ENCODE data around the gene IPO13.

Gene IPO13

GRCh38 chr1:43970911-43971310 is 24.2 kb downstream of the IPO13 start:
- DNase-seq (ENCODE audit: extremely low read depth in 1 of 2, low read depth in 1 of 2) = no peak

DNA sequence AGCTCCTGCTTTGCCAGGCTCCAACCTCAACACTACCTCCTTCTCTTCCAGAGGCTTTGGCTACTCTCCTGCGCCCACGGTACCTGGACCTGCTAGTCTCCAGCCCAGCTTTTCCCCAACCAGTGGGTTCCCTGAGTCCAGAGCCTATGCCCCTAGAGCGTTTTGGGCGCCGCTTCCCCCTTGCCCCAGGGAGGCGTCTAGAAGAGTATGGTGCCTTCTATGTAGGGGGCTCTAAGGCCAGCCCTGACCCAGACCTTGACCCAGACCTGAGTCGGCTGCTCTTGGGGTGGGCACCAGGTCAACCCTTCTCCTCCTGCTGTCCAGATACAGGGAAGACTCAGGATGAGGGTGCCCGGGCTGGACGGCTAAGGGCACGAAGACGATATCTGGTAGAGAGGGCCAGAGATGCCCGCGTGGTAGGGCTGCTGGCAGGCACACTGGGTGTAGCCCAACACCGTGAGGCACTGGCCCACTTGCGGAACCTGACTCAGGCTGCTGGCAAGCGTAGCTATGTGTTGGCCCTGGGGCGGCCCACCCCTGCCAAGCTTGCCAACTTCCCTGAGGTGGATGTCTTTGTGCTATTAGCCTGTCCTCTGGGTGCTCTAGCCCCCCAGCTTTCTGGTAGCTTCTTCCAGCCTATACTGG is 24.7 kb downstream of the IPO13 start:
- DNase-seq (ENCODE audit: extremely low read depth in 1 of 2, low read depth in 1 of 2) = no peak

GRCh38 chr1:43973981-43974442 is 27.3 kb downstream of the IPO13 start:
- DNase-seq (ENCODE audit: extremely low read depth in 1 of 2, low read depth in 1 of 2) = no peak

DNA sequence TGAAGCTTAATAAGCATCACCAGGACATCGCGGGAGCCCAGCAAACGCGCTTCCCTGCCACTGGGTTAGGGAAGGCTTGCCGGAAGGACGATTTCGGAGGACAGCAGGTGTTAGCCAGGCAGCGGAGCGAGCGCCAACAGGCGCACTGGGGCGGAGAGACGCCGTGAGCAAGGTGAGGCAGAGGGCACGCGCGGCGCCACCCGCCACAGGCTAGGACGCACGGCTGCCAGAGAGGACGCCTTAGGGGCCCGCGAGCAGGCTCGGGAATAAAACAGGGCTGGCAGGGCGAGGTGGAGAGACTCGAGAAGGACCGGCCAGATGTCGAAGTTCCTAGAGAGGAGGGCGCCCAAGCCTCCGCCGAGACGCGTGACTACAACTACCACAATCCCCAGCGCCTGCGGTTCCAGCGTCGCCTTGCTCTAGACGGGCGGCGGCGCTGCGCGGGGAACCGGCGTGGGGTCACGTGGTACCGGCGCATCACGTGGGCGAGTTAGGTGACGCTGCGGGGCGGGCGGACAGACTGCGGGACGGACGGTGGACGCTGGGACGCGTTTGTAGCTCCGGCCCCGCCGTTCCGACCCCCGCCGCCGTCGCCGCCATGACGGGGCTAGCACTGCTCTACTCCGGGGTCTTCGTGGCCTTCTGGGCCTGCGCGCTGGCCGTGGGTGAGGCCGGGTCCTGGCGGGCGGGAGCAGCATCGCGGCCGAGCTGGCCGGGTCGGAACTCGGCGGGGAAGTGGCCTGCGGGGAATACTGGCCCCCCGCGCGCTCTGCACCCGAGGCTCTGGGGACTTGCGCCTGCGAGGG is 27.9 kb downstream of the IPO13 start, which contains the start of gene ATP6V0B:
ATP6V0B (plus strand) TSS at position 518 of the 806 bp plus-strand sequence; CDS start at position 599, 81 bp downstream.
- peak; percentile 80 to 93 for DNase-seq (ENCODE audit: extremely low read depth in 1 of 2, low read depth in 1 of 2)

- no peak for DNase-seq (ENCODE audit: extremely low read depth in 1 of 2, low read depth in 1 of 2)
Measured at GRCh38 chr1:43975249-43975961, 28.7 kb downstream of the IPO13 start.

GRCh38 chr1:43976045-43976444 is 29.3 kb downstream of the IPO13 start:
- DNase-seq (ENCODE audit: extremely low read depth in 1 of 2, low read depth in 1 of 2) = no peak

DNA sequence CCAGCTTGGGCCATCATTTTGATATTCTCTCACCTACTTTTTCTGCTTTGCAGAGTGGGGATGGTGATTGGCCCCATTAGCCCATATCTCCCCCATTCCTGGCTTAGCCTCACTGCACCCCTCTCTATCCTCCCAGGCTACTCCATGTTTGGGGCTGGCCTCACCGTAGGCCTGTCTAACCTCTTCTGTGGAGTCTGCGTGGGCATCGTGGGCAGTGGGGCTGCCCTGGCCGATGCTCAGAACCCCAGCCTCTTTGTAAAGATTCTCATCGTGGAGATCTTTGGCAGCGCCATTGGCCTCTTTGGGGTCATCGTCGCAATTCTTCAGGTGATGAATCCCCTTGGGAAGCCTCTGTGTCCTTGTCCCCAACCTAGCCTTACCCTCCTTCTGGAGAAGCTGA is 30.1 kb downstream of the IPO13 start:
- DNase-seq (ENCODE audit: extremely low read depth in 1 of 2, low read depth in 1 of 2) = no peak

- no peak for DNase-seq (ENCODE audit: extremely low read depth in 1 of 2, low read depth in 1 of 2)
Measured at GRCh38 chr1:43977376-43978263, 30.9 kb downstream of the IPO13 start.

- DNase-seq (ENCODE audit: extremely low read depth in 1 of 2, low read depth in 1 of 2) = no peak
Measured at GRCh38 chr1:43978264-43978550, 31.5 kb downstream of the IPO13 start.

DNA sequence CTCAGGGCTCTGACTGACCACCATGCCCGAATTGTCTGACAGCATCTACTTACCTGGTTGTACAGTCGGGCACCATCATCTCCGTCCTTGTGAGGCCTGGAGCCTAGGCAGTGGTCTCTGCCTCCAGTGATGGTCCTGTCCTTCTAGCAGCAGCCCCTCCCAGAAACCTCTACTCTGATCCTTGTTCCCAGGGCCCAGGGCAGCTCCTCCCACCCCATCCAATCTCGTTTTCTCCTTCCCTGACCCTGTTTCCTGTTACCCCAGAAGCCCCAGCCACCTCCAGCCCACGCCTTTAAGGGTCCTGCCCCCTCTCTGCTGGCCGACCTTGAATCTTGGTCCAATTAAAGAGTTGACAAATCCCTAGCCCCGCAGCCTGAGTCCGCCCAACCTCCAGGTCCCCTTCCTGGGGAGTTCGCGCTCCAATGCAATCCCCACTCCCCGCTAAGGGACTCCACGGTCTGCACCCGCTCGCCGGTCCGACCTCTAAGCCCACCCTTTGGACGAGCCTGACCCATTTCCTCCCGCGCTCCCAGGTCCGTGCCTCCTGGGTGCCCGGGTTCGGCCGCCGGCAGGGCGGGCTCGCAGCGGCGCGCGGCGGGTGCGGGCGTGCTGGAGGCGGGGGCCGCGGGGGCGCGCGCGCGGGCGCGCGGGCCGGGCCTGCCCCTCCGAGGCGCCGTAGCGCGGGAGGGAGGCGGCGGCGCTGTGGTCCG is 32.0 kb downstream of the IPO13 start, which contains the start of gene B4GALT2:
B4GALT2 (plus strand) TSS at position 660 of the 710 bp plus-strand sequence. CDS start 1,951 bp downstream, outside the sequence.
- DNase-seq (ENCODE audit: extremely low read depth in 1 of 2, low read depth in 1 of 2) = no peak

DNA sequence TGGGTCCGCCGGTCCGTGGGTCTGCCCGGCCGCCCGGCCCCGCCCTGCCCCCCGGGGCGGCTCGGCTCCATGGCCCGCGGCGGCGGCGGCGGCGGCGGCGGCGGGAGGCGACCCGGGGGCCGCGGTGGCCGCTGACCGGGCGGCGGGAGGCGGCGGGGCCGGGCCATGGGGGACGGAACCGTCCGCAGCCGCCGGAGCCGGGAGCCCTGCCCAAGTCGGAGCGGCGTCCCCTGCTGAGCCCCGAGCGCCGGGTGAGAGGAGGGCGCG is 32.4 kb downstream of the IPO13 start:
- DNase-seq (ENCODE audit: extremely low read depth in 1 of 2, low read depth in 1 of 2) = no peak

GRCh38 chr1:43979528-43980254 is 32.9 kb downstream of the IPO13 start:
- DNase-seq (ENCODE audit: extremely low read depth in 1 of 2, low read depth in 1 of 2) = no peak

- no peak for DNase-seq (ENCODE audit: extremely low read depth in 1 of 2, low read depth in 1 of 2)
Measured at GRCh38 chr1:43980255-43981134, 33.7 kb downstream of the IPO13 start.

DNA sequence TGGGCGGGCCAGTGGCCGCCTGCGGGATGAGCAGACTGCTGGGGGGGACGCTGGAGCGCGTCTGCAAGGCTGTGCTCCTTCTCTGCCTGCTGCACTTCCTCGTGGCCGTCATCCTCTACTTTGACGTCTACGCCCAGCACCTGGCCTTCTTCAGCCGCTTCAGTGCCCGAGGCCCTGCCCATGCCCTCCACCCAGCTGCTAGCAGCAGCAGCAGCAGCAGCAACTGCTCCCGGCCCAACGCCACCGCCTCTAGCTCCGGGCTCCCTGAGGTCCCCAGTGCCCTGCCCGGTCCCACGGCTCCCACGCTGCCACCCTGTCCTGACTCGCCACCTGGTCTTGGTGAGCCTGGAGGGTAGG is 34.4 kb downstream of the IPO13 start:
- DNase-seq (ENCODE audit: extremely low read depth in 1 of 2, low read depth in 1 of 2) = no peak

DNA sequence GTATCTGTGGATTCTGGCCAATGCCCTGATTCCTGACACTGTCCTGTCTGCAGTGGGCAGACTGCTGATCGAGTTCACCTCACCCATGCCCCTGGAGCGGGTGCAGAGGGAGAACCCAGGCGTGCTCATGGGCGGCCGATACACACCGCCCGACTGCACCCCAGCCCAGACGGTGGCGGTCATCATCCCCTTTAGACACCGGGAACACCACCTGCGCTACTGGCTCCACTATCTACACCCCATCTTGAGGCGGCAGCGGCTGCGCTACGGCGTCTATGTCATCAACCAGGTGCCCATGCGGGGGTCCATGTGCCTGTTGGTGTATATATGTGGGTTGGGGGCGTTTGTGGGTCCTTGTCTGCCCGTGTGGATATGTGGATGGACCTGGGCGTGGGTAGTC is 34.9 kb downstream of the IPO13 start:
- DNase-seq (ENCODE audit: extremely low read depth in 1 of 2, low read depth in 1 of 2) = no peak

DNA sequence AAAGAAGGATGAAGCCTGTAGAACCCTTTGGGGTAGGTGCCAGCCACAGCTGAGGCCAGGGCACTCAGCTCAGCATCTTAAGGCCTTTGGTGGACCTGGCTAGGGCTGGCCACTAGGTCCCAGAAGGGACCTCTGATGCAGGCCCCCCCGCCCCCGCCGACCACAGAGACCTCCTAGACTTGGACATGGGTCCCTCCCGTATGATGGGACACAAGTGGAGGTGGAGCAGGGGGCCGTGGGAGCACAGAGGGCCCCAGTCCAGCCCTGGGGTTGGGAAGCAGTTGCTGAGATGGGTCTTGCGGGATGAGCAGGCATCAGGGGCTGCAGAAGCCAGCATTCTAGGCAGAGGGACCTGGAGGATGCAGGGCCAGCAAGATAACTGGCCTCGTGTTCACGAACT is 35.5 kb downstream of the IPO13 start:
- DNase-seq (ENCODE audit: extremely low read depth in 1 of 2, low read depth in 1 of 2) = no peak

DNA sequence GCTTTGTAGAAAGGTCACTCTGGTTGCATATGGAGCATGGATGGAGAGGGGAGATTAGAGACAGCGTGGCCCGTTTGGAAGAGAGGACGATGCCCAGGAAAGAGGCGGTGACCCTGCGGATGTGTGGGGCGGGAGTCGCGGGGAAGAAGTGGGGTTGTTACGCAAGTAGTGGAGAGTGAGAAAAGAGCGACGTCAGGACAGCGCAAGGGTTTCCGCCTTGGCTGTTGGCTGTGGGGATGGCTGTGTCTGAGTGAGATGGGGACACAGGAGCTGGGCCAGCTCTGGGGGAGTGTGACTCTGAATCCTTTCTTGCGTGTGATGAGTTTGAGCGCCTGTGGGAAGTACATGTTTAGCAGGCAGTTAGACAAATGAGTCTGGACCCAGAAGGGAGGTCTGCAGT is 36.1 kb downstream of the IPO13 start:
- DNase-seq (ENCODE audit: extremely low read depth in 1 of 2, low read depth in 1 of 2) = no peak

DNA sequence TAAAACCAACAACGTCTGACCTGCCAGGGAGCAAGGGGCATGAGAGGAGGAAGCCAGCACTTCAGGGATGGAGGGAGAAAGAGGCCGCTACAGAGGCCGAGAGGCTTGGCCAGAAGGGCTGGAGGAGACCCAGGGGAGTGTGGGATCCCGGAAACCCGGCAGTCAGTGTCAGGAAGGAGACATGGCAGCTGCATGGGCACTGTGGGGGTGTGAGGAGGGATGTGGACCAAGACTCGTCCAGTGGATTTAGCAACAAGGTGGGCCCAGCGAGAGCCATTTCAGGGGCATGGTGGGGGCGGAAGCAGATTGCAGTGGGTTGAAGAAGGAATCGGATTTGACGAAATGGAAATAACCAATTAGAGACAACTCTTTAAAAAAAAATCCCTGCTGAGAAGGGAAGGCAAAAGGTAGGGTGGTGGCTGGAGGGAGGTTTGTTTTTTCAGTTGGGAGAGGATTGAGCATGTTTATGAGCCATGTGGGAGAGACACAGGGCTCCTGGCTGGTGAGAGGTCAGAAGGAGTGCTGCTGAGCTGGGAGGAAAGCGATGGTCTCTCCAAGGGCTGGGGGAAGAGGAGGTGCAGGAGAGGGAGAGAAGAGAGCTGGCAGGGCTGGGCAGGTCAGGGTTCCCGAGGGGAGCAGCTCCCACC is 36.6 kb downstream of the IPO13 start:
- DNase-seq (ENCODE audit: extremely low read depth in 1 of 2, low read depth in 1 of 2) = no peak
